Thymus (tissue), 11 donors: ENCODE measurements around the gene CROCC. TPM values are rescaled to one million over a fixed set of nuclear protein-coding genes. Genes with fewer than 3 reads are reported as not detected.

Experiments
- DNase-seq, 9 donors: peaks; one replicate each; pipeline ENCODE4 v3.0.0-alpha.2; 2013; ENCODE audit warnings: low spot score in 9 of 9, low read depth in 6 of 9, missing footprints in 1 of 9
- H3K27ac ChIP-seq, 2 donors: one replicate each; pipeline ENCODE4 v1.5.1; 2013; ENCODE audit warnings: control low read depth in 1 of 2, low read depth in 1 of 2, low read length in 1 of 2, mild to moderate bottlenecking in 1 of 2, moderate library complexity in 1 of 2
- H3K27me3 ChIP-seq, 2 donors: one replicate each; pipeline ENCODE4 v1.5.1; 2013; ENCODE audit warnings: low read length in 1 of 2; ENCODE audit not compliant: control insufficient read depth in 2 of 2, insufficient read depth in 1 of 2
- H3K36me3 ChIP-seq, 2 donors: one replicate each; pipeline ENCODE4 v1.5.1; 2013; ENCODE audit warnings: low read length in 1 of 2, mild to moderate bottlenecking in 1 of 2, moderate library complexity in 1 of 2; ENCODE audit not compliant: control insufficient read depth in 2 of 2, insufficient read depth in 2 of 2
- H3K4me1 ChIP-seq, 2 donors: one replicate each; pipeline ENCODE4 v1.5.1; 2013; ENCODE audit warnings: low read length in 2 of 2; ENCODE audit not compliant: control insufficient read depth in 2 of 2, insufficient read depth in 2 of 2
- H3K4me3 ChIP-seq, 2 donors: one replicate each; pipeline ENCODE4 v1.5.1; 2013; ENCODE audit warnings: low read length in 2 of 2, control low read depth in 1 of 2, mild to moderate bottlenecking in 1 of 2
- H3K9me3 ChIP-seq, 2 donors: one replicate each; pipeline ENCODE4 v1.5.1; 2013; ENCODE audit warnings: low read length in 1 of 2, mild to moderate bottlenecking in 1 of 2; ENCODE audit not compliant: control insufficient read depth in 2 of 2, insufficient read depth in 1 of 2
- WGBS: extraction: QIAGEN DNeasy Blood & Tissue Kit; methylation state at CpG from one replicate; pipeline ENCODE4 v1.1.7; 2013; 5-methylcytosine and 5-hydroxymethylcytosine counted together
- polyA plus RNA-seq: library from polyadenylated mRNA; stranded (reverse); fragments of 200-250 nt; gene quantifications from one replicate; pipeline ENCODE4 v1.2.3, GENCODE V29; 2013
- total RNA-seq: library from RNA; stranded (reverse); fragments of 120-200 nt; gene quantifications from one replicate; pipeline ENCODE4 v1.2.4, GENCODE V29; 2013
- donor health status: healthy.

The CROCC gene
- total and polyA plus RNA-seq, 2 donors: 9.4 to 97.1 TPM

GRCh38 chr1:16976966-16977365 is 55.2 kb downstream of the CROCC start:
- Histone ChIP-seq H3K27me3 (peaks cover 0 to 28% of the 10 kb centered on the region in 2 donors), H3K36me3 (no peaks in the 10 kb centered on the region), H3K4me3 (no peak overlapping the region), H3K4me1 (peaks cover 4 to 14% of the 10 kb centered on the region in 2 donors), H3K9me3 (no peaks in the 10 kb centered on the region), H3K27ac (no peak overlapping the region)
- no peak for DNase-seq
- 92% methylated on average over 16 of the region's 16 CpGs for WGBS

DNA sequence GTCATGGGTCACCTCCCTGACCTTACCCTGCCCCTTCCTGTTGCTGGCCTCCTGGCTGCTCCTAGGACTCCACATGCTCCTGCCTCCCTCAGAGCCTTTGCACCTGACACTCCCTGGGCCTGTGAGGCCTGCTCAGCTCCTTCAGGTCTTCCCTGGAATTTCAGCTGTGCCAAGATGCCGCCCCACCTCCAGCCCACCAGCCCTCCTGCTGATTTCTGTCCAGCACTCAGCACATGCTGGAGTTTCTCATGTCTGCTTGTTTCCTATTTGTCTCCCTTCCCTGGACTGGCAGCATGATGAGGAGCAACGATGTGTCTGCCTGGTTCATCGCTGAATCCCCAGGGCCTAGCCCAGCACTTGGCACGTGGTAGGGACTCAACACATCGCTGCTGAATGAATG is 55.6 kb downstream of the CROCC start:
- DNase-seq: no peak
- WGBS: 98% methylated on average over 5 of the region's 5 CpGs
- Histone ChIP-seq H3K4me3 (no peak overlapping the region), H3K27me3 (peaks cover 0 to 28% of the 10 kb centered on the region in 2 donors), H3K9me3 (no peaks in the 10 kb centered on the region), H3K36me3 (no peaks in the 10 kb centered on the region), H3K4me1 (peaks cover 4 to 14% of the 10 kb centered on the region in 2 donors), H3K27ac (no peak overlapping the region)

GRCh38 chr1:16978139-16978538 is 56.4 kb downstream of the CROCC start:
- Histone ChIP-seq H3K4me3 (no peak overlapping the region), H3K36me3 (no peaks in the 10 kb centered on the region), H3K4me1 (peaks cover 4 to 14% of the 10 kb centered on the region in 2 donors), H3K27me3 (peaks cover 0 to 30% of the 10 kb centered on the region in 2 donors), H3K9me3 (no peaks in the 10 kb centered on the region), H3K27ac (no peak overlapping the region)
- 98% methylated on average over 4 of the region's 4 CpGs for WGBS
- no peak for DNase-seq

DNA sequence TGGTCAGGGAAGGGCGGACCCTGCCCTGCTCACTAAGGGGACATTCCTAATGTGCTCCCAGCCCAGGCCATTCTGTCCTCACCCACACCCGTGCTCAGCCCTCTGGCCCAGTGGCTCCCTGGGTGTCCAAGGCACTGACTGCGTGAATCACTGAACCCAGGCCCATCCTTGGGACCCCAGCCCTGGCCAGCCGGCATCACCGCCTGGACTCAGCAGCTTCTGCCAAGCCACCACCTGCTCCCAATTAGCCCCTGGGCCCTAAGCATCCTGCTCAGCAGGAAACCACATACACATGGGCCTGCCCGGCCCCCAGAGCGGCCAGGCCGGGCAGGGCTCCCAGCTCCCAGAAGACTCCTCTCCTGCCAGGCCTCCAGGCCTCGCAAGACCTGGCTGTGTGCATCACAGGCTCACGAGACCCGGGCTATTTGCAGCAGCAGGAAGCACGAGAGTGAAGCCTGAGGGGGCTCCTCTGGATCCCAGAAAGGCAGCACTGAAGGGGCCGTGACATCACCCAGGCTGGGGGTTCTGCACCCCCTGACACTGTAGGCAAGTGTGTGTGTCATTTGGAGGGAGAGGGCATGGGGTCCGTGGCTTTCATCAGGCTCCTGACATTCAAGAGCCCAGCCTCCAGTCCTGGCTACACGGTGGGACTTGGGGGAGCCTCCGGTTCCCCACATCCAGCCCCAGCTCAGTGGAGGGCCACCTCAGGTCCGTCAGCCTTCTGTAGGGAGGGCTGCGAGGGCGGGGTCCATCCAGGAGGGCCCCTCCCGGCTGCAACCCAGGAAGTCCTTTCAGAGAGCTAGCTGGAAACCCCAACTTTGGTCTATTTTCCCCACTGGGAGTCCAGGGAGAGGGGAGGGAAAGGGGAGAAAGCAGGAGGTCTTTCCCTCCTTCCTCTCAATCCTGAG is 57.1 kb downstream of the CROCC start:
- no peaks in the 10 kb centered on the region for H3K9me3 ChIP-seq
- peaks cover 0 to 31% of the 10 kb centered on the region in 2 donors for H3K27me3 ChIP-seq
- WGBS: 66% methylated on average over 20 of the region's 20 CpGs
- no peak overlapping the region for H3K4me3 ChIP-seq
- H3K27ac ChIP-seq: no peak overlapping the region
- H3K4me1 ChIP-seq: peaks cover 4 to 14% of the 10 kb centered on the region in 2 donors
- H3K36me3 ChIP-seq: no peaks in the 10 kb centered on the region
- no peak for DNase-seq

- Histone ChIP-seq H3K4me1 (peaks cover 4 to 14% of the 10 kb centered on the region in 2 donors), H3K27ac (no peak overlapping the region)
- DNase-seq: peak in 3 of 9 donors; percentile 23 to 42 (median 25)
Observed at GRCh38 chr1:16979475-16980327, 58.0 kb downstream of the CROCC start.

GRCh38 chr1:16980473-16981268 is 58.9 kb downstream of the CROCC start, which contains the start of gene MFAP2:
Gene MFAP2, minus strand, starts transcription at chr1:16980620. Its CDS starts 2,347 bp downstream, at chr1:16978273.
- Histone ChIP-seq H3K4me1 (peaks cover 4 to 14% of the 10 kb centered on the region in 2 donors), H3K27me3 (peaks cover 0 to 31% of the 10 kb centered on the region in 2 donors), H3K9me3 (no peaks in the 10 kb centered on the region), H3K4me3 (peak within 1 kb of the TSS; percentile 22 to 36), H3K36me3 (peaks cover 0 to 2% of the 10 kb centered on the region in 2 donors), H3K27ac (no peak within 1 kb of the TSS)
- 11% methylated on average over 53 of the region's 53 CpGs for WGBS
- peak in 2 of 9 donors; percentile 19 to 22 for DNase-seq

More at GRCh38 chr1:16979475-16980327, 58.0 kb downstream of the CROCC start:
- peaks cover 0 to 31% of the 10 kb centered on the region in 2 donors for H3K27me3 ChIP-seq
- peak overlapping the region; percentile 22 to 36 for H3K4me3 ChIP-seq
- H3K36me3 ChIP-seq: no peaks in the 10 kb centered on the region
- WGBS: 20% methylated on average over 44 of the region's 44 CpGs
- no peaks in the 10 kb centered on the region for H3K9me3 ChIP-seq

GRCh38 chr1:16981269-16981849 is 59.6 kb downstream of the CROCC start:
- Histone ChIP-seq H3K36me3 (peaks cover 2 to 8% of the 10 kb centered on the region in 2 donors), H3K27me3 (peaks cover 0 to 31% of the 10 kb centered on the region in 2 donors), H3K27ac (no peak overlapping the region), H3K4me3 (no peak overlapping the region), H3K9me3 (no peaks in the 10 kb centered on the region), H3K4me1 (peaks cover 4 to 14% of the 10 kb centered on the region in 2 donors)
- DNase-seq: no peak
- WGBS: 95% methylated on average over 10 of the region's 10 CpGs

DNA sequence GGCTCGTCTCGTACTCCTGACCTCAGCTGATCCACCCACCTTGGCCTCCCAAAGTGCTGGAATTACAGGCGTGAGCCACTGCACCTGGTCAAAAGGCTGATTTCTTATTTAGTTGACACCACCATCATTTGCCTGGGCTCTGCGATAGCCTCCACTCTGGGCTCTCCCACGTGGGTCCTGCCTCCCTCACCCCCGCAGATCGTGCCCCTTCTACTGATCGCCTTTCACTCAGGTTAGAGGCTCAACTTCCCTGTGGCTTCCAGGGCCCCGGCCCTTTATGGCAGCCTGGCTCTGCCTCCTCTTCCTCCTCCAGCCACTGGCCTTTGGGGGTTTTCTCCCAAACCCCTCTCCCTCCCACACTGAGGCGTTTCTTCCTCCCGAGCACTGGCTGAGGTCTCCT is 61.2 kb downstream of the CROCC start:
- peaks cover 4 to 14% of the 10 kb centered on the region in 2 donors for H3K4me1 ChIP-seq
- H3K4me3 ChIP-seq: no peak overlapping the region
- H3K27me3 ChIP-seq: peaks cover 0 to 31% of the 10 kb centered on the region in 2 donors
- no peak overlapping the region for H3K27ac ChIP-seq
- peaks cover 2 to 22% of the 10 kb centered on the region in 2 donors for H3K36me3 ChIP-seq
- WGBS: 93% methylated on average over 11 of the region's 11 CpGs
- no peaks in the 10 kb centered on the region for H3K9me3 ChIP-seq
- DNase-seq: no peak
